ENCODE data around the gene RNF181.

GRCh38 chr2:85582492-85582891 is 13.1 kb upstream of the RNF181 start:
- TF ChIP-seq CTCF (conservative IDR thresholded peaks at IDR 0.05 in 1 of 2, IDR thresholded peaks at IDR 0.05 in 1 of 2; ENCODE audit: extremely low read depth in 1 of 2, insufficient read depth in 1 of 2, low read depth in 1 of 2, low read length in 2 of 2) (no peak), EZH2 (IDR thresholded peaks at IDR 0.05; ENCODE audit: borderline replicate concordance, low read length) (no peak)

Data from mammary epithelial cell (primary cell).